GM15510 (cell line): ENCODE data around the gene COLGALT1.

Experiments used
- POLR2A ChIP-seq: IDR thresholded peaks from 3 replicates; pipeline ENCODE4 v1.6.1; 2011; ENCODE audit warnings: borderline replicate concordance; ENCODE audit not compliant: insufficient read length; ENCODE audit errors: extremely low read depth

COLGALT1 gene

DNA sequence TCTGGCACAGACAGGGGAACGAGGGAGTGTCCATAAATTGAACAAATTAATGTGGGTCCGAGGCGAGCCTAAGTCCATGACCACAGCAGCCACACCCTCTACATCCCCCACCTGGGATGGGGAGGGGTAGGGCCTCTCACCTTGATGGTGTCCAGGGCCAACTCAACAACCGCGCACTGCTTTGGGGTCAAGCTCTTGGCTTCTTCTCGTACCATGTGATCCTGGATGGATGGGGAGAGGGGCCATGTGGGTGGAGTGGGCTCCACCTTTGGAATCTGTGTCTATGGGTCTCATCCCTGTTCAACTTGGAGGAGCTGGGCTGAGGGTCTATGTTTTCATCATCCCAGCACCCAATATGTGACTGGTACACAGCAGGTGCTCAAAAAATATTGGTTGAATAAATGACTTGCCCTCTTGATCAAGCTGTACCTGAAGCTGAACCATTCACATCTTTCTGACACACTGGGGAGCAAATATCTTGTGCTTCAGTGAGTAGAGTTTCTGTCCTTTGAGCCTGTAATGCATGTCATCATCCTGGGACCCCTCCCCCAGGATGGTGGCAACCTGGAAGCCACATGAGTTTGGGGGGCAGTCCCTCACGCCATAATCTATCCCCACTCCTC is 62.9 kb downstream of the COLGALT1 start:
- TF ChIP-seq POLR2A: no peak

- no peak for TF ChIP-seq POLR2A
Measured at GRCh38 chr19:17618936-17619335, 63.5 kb downstream of the COLGALT1 start.

- TF ChIP-seq POLR2A: no peak
Measured at GRCh38 chr19:17620696-17621095, 65.2 kb downstream of the COLGALT1 start.

DNA sequence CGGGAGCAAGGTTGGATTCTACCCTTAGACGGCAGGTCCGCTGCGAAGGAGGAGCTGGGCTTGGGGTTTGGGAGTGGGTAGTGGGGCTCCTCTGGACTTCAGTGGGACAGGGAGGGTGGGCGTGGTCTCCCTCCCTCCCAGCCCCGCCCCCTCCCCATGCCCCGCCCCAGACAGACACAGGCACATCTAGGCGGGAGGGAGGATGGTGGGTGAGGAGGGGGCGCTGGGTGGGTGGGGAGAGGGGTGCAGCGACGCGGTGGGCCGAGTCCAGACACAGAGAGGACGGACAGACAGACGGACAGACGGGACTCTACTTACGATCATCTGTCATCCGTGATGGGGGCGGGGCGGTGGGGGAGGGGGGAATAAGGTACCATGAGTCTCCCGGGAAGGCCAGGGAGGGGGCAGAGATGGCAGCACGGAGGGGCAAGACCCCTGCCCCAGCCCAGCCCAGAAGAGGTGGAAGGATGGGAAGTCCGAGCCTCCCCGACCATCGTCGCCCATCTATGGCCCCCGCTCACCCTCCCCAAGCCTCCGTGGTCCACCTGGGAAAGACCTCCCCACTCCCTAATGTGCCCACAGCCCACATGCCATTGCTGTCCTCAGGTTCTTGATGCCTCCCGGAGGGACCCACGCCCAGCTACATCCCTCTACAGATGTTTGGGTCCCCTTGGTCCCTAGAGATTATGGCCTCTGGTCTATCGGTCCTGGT is 67.9 kb downstream of the COLGALT1 start:
- no peak for TF ChIP-seq POLR2A

DNA sequence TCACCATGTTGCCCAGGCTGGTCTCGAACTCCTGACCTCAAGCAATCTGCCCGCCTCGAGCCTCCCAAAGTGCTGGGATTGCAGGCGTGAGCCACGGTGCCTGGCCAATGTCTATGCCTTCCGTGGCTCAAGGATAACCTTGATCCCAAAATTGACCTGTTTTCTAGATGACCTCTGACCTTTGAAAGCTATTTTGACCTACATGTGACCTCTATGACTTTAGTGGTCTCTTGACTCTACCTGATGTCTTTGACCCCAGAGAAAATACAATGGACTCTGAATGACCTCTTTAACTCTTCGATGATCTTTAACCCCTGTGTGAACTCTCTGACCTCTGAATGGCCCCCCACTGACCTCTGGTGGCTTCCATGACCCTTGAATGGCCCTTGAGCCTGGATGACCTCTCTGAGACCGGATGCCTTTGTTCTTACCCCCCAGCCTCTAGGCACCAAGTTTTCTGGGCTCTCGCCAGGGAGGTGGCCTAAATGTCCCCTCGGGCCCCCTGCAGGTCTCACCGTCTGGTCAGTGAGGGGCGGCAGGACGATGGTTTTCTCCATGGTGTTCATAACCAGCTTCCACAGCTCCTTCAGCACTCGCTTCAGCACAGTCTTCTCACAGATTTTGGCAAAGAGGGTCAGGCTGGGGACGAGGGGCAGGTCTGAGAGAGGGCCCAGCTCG is 69.0 kb downstream of the COLGALT1 start:
- no peak for TF ChIP-seq POLR2A

DNA sequence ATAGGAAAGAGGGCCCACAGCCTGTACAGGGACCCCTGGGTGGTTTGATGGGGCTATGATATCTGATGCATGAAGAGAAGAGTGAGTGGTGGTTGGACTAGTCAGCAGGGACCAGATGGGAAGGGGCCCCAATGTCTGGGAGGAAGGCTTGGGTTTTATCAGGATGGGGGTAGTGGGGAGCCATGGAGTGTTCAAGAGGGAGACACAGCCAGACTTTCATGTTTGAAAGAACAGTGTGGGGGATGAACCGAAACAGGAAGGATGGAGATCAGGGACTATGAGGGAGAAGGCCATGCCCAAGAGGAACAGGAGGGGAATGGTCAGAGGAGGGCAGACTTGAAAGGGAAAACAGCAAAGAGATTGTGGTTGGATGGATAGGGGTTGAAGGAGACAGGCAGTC is 69.6 kb downstream of the COLGALT1 start:
- no peak for TF ChIP-seq POLR2A

- TF ChIP-seq POLR2A: no peak
Measured at GRCh38 chr19:17625980-17626379, 70.5 kb downstream of the COLGALT1 start.

DNA sequence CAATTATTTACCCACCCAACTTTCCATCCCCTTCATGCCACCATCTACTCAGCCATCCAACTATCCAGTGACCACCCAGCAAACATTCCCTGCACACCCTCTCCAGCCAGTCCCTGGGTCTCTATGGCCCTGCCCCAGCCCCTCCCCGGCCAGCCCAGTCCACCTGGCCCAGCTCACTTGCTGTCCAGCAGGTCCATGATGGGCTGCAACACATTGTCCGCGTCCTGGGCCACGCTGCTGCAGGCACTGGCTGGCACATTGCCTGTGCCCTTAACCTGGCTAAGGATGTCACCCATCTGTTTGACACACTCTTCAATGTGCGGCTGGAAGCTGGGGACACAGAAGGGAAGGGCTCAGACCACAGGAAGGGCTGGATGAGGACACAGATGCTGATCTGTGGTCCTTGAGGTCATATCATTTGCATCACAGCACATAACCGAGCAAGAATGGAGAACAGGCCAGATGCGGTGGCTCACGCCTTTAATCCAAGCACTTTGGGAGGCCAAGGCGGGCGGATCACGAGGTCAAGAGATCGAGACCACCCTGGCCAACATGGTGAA is 71.1 kb downstream of the COLGALT1 start:
- TF ChIP-seq POLR2A: no peak

DNA sequence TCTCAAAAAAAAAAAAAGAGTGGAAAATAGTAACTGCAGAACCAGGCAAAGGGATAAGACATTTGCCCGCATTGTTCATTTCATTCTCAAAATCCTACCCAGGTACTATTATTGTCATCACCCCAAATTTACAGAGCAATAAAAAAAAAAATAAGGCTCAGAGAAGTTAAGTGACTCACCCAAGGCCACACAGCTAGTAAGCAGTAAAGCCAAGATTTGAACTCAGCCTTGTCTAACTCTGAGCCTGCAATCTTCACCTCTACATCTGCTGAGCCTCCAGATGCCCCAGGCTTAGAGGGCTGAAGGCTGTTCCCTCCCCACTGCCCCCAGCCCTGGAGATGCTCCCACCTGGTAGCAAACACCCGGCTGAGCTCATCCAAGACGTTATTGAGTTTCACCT is 71.7 kb downstream of the COLGALT1 start:
- no peak for TF ChIP-seq POLR2A

GRCh38 chr19:17627921-17628320 is 72.5 kb downstream of the COLGALT1 start:
- TF ChIP-seq POLR2A: no peak

DNA sequence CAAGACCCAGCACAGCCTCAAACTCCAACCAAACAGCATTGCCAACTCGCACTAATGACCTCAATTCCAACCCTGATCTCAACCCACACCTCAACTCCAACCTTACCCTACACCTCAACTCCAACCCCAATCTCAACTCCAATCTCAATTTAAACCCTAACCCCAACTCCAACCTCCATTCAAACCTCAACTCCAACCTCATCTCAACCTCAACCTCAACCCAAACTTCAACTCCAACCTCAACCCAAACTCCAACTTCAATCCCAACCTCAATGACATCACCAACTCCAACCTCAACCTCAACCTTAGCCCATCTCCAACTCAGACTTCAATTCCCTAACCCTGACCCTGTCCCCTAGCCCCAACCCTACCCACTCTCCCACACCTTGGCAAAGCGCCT is 74.3 kb downstream of the COLGALT1 start:
- TF ChIP-seq POLR2A: no peak

- no peak for TF ChIP-seq POLR2A
Measured at GRCh38 chr19:17632577-17632976, 77.1 kb downstream of the COLGALT1 start.
